T-helper 9 cell (primary cell): ENCODE measurements around the gene SDHA.
"Not testable (repeated sequence)": the region's sequence is repeated elsewhere in the genome, so short reads cannot be mapped to it uniquely, and the experiment has no call there.

Source experiments
- DNase-seq: peaks from one replicate; pipeline ENCODE4 v3.0.0-alpha.2; 2020

Gene SDHA

DNA sequence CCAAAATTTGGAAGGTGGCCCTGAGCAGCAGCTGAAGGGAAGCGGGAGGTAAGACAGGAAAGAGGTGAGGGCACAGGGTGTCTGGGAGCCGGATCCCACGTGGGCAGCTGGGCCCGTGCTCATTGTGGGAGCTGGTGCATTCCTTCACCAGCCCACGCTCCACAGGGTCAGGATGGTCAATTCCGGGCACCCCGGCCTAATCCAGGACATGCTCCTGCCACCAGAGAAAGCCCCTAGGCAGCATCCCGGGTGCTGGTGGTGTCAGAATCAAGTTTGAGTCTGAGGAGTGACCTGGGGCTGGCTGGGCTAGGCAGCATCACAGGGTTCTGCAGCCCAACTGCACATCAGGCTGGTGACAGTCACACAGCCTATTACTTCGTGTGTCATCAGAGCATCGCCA, 46.2 kb downstream of the SDHA start:
- DNase-seq = no peak

DNA sequence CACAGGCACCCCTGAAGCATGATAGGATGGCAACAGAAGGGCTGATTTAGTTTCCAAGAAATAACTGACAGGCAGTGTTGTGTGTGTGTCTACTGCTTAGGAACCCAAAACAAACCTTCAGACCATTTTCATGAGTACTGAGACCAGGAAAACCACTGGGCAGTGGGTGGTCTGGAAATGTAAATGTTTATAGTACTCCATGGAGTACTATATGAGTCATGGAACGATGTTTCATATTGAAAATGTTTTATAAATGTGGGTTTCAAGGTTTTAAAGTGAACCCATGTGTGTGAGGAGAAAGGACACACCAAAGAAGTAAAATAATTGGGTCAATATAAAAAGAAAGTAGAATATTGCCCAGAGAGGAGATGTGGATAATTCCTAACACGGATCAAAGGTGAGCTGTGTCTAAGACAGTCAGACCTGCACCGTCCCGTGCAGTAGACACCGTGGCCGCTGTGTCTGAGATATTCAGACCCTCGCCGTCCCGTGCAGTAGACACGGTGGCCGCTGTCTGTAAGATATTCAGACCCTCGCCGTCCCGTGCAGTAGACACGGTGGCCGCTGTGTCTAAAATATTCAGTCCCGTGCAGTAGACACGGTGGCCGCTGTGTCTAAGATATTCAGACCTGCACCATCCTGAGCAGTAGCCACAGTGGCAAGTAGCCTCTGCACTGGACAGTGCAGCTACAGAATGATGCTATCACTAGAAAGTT, 48.3 kb downstream of the SDHA start:
- DNase-seq = not testable (repeated sequence)

GRCh38 chr5:267716-268115, 49.6 kb downstream of the SDHA start:
- no peak for DNase-seq

- no peak for DNase-seq
Measured at GRCh38 chr5:270340-270739, 52.2 kb downstream of the SDHA start.

- DNase-seq = not testable (repeated sequence)
Measured at GRCh38 chr5:271828-272167, 53.7 kb downstream of the SDHA start.

- not testable (repeated sequence) for DNase-seq
Measured at GRCh38 chr5:273091-273490, 55.0 kb downstream of the SDHA start.

GRCh38 chr5:273491-273890, 55.4 kb downstream of the SDHA start:
- DNase-seq = not testable (repeated sequence)

- not testable (repeated sequence) for DNase-seq
Measured at GRCh38 chr5:274346-274745, 56.2 kb downstream of the SDHA start.

GRCh38 chr5:278646-279045, 60.5 kb downstream of the SDHA start:
- no peak for DNase-seq

GRCh38 chr5:279051-279665, 61.0 kb downstream of the SDHA start:
- not testable (repeated sequence) for DNase-seq

- no peak for DNase-seq
Measured at GRCh38 chr5:285991-286557, 68.0 kb downstream of the SDHA start.

- DNase-seq = not testable (repeated sequence)
Measured at GRCh38 chr5:290200-290599, 72.1 kb downstream of the SDHA start.

GRCh38 chr5:291345-291744, 73.2 kb downstream of the SDHA start:
- DNase-seq = not testable (repeated sequence)

- DNase-seq = not testable (repeated sequence)
Measured at GRCh38 chr5:294788-295187, 76.7 kb downstream of the SDHA start.

DNA sequence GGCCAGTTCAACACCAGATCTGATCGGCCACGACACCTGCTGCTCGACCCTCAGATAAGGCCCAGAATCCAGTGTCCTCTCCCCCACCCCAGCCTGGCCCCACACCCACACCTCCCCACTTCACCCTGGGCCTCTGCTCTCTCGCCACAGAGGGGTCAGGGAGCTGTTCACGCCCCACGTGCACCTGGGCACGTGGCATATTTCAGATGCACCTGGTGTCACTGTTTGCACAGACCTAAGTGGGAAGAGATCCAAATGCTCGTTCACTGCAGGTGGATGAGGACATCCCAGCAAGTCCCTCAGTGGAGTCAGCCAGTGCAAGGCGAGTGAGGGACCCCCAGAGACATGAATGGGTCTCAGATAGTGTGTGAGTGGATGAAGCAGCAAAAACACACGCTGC, 78.1 kb downstream of the SDHA start:
- not testable (repeated sequence) for DNase-seq

DNA sequence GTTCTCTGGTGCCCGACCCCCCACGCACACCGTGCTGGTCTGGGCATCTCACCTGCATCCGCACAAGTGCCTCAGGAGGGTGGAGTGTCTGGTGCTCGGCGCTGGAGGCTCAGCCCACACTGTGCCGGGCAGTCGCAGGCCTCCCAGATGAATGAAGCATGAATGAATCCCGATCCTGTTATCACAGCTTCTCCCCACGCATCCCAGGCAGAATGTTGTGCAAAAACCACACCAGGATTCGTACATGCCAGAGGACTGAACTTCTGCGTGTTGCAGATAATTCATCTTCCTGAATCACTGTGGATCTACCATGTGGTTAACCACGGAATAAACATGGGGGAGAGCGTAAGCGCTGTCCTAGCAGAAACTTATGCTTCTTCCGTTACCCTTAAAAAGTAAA, 78.8 kb downstream of the SDHA start:
- DNase-seq = not testable (repeated sequence)

DNA sequence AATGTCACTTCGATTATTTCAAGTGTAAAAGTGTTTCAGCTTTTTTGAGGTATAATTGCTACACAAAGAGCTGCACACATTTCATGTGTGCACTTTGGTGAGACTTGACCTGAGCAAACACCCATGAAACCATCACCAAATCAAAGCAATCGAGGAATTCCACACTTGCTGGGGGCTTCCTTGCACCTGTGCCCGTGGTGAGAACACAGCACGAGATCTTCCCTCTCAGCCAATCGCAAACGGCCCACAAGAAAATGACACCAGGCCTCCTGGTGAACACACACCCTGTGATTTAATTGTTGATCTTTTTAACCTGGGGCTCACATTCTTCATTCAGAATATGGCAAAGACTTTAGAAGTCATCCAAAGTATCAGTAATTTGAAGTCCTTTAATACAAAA, 79.3 kb downstream of the SDHA start:
- DNase-seq = not testable (repeated sequence)

DNA sequence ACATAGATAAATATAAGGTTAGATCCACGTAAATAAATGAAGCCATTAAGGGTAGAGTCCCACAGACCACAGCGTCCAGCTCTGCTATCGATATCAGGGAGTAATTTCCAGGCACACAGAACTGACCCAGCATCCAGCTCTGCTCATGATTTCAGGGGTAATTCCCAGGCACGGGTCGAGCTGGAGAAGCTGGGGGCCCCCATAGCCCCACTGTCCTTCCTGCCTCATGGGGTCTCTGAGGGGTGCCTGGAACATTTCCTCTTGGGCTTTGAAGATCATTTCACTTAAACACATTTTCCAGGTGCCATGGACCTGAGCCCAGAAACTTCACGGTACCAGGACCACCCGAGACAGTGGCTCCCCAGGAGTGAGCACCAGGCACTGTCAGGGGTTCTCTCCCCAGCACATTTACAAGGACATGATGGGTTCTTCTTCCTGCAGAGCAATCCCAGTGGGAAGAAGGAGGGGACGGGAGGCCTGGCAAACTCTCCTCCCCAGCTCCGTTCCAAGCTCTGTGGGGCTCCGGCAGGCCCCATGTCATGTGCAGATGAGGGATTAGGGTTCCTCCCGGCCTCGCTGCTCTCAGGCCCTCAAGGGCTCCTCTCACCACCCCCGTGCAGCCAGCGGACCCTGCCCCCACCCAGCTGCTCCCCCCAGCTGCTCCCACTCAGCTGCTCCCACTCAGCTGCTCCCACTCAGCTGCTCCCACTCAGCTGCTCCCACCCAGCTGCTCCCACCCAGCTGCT, 80.0 kb downstream of the SDHA start:
- not testable (repeated sequence) for DNase-seq

GRCh38 chr5:298737-299125, 80.6 kb downstream of the SDHA start:
- DNase-seq = no peak

DNA sequence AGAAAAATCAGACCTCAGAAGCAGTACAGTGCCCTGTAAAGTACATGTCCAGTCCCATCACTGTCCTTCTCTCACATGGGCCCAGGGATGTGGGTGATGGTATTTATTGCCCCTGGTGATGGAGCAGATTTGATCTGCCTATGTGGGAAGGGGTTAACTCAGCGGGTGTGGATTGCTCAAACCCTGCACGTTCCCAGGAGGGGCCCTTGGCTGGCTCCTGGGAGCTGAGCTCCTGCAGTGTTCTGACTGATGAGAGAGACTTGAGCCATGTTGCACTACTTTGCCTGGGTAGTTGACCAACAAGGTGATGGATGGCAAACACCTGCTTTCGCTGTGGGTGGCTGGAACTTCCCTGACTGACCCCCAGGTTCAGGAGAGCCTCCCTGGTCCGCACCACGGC, 81.8 kb downstream of the SDHA start:
- not testable (repeated sequence) for DNase-seq

- not testable (repeated sequence) for DNase-seq
Measured at GRCh38 chr5:300691-301435, 82.7 kb downstream of the SDHA start.

GRCh38 chr5:302416-302815, 84.3 kb downstream of the SDHA start:
- not testable (repeated sequence) for DNase-seq

DNA sequence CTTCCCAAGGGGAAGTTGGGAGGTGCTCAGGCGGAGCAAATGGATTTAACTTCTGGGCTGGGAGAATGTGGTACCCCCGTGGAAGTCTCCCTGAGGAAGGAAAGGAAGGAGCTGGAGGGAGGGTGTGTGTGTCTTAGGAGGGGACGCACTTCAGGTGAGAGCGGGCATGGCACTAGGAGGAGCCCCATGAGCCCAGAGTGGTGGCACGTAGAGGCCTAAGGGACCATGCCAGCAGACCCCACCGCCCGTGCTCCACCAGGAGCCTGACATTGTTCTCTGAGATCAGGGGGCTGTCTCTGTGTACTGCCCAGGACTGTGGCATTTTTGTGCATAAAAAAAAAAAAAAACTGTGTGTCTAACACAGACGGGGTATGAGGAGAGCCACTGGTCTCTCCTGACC, 84.8 kb downstream of the SDHA start:
- no peak for DNase-seq
